ENCODE data around the gene UBE3C. TPM values are rescaled to one million over a fixed set of nuclear protein-coding genes. Genes with fewer than 3 reads are reported as not detected.
A peak's percentile ranks its signal among the peaks of the same experiment; 100 is the strongest.

The UBE3C gene
- total RNA-seq, 3 donors from 2014 or later (not counting 1 experiment from before 2014, with no cell fraction given), result 44.6 to 56.7 (median 55.5) TPM

DNA sequence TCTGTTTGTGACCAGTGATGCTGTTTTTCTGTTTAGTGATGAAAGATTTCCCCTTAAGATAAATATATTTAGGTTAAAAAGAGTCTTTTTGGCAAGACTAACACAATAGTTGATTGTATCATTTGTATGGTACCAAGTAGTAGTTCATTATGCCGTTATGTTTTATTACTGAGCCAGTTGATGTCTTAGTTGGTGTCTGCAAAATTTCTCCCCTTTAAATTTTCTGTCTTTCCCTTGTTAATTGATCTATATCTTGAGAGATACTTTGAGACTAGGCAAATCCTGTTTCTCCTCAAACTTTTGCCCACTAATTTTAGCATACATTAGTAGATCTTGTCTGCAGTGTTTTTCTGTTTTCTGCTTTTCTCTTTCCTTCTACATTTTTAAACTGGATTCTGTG is 21.7 kb downstream of the UBE3C start:
- peaks cover 47 to 52% of the 10 kb centered on the region in 2 donors for H3K4me1 Mint-ChIP-seq
- peaks cover 7% of the 10 kb centered on the region for H3K36me3 Mint-ChIP-seq
- WGBS (ENCODE audit: insufficient coverage), result 80% methylated on average over 1 of the region's 1 CpG

GRCh38 chr7:157165987-157166386 is 27.3 kb downstream of the UBE3C start:
- H3K27ac ChIP-seq (ENCODE audit: low read length), result no peak overlapping the region
- WGBS (ENCODE audit: insufficient coverage), result no CpG with 5 or more reads among the region's 1 CpG
- Mint-ChIP-seq H3K4me1 (peaks cover 20 to 23% of the 10 kb centered on the region in 2 donors), H3K27me3 (ENCODE audit: low read depth in 2 of 2) (no peaks in the 10 kb centered on the region), H3K9me3 (peaks cover 2 to 3% of the 10 kb centered on the region in 2 donors), H3K4me3 (no peak overlapping the region), H3K36me3 (peaks cover 24% of the 10 kb centered on the region), H3K27ac (peak overlapping the region; percentile 17 to 24)
- intact Hi-C loops (cut with micrococcal nuclease), result no loop called here
- H3K4me3 ChIP-seq (ENCODE audit: low read length), result no peak overlapping the region
- H3K9me3 ChIP-seq (ENCODE audit: control insufficient read depth, insufficient read depth, low read length), result peaks cover 2% of the 10 kb centered on the region
- no peak for DNase-seq
- H3K27me3 ChIP-seq (ENCODE audit: control insufficient read depth, insufficient read depth, low read length), result no peaks in the 10 kb centered on the region
- TF ChIP-seq CTCF (IDR thresholded peaks at IDR 0.05), result no peak
- no peaks in the 10 kb centered on the region for H3K4me1 ChIP-seq (ENCODE audit: control insufficient read depth, insufficient read depth, low read length)
- no peak for ATAC-seq
- peaks cover 28% of the 10 kb centered on the region for H3K36me3 ChIP-seq (ENCODE audit: control insufficient read depth, insufficient read depth, low read length)

More for the DNA sequence above, 21.7 kb downstream of the UBE3C start:
- H3K9me3 ChIP-seq (ENCODE audit: control insufficient read depth, insufficient read depth, low read length), result no peaks in the 10 kb centered on the region
- no peaks in the 10 kb centered on the region for H3K4me1 ChIP-seq (ENCODE audit: control insufficient read depth, insufficient read depth, low read length)
- DNase-seq (no peak), ATAC-seq (no peak)
- peaks cover 5% of the 10 kb centered on the region for H3K36me3 ChIP-seq (ENCODE audit: control insufficient read depth, insufficient read depth, low read length)
- H3K4me3 ChIP-seq (ENCODE audit: low read length), result no peak overlapping the region
- Mint-ChIP-seq H3K9me3 (no peaks in the 10 kb centered on the region), H3K27ac (no peak overlapping the region), H3K27me3 (ENCODE audit: low read depth in 2 of 2) (no peaks in the 10 kb centered on the region), H3K4me3 (no peak overlapping the region)
- intact Hi-C loops (cut with micrococcal nuclease), result no loop called here
- no peak overlapping the region for H3K27ac ChIP-seq (ENCODE audit: low read length)
- no peak for TF ChIP-seq CTCF (IDR thresholded peaks at IDR 0.05)
- no peaks in the 10 kb centered on the region for H3K27me3 ChIP-seq (ENCODE audit: control insufficient read depth, insufficient read depth, low read length)

- ATAC-seq (no peak), DNase-seq (no peak)
- Histone ChIP-seq H3K36me3 (ENCODE audit: control insufficient read depth, insufficient read depth, low read length) (peaks cover 39% of the 10 kb centered on the region), H3K4me3 (ENCODE audit: low read length) (no peak overlapping the region), H3K9me3 (ENCODE audit: control insufficient read depth, insufficient read depth, low read length) (peaks cover 2% of the 10 kb centered on the region), H3K4me1 (ENCODE audit: control insufficient read depth, insufficient read depth, low read length) (no peaks in the 10 kb centered on the region), H3K27ac (ENCODE audit: low read length) (no peak overlapping the region), H3K27me3 (ENCODE audit: control insufficient read depth, insufficient read depth, low read length) (no peaks in the 10 kb centered on the region)
- WGBS (ENCODE audit: insufficient coverage), result 89% methylated on average over 5 of the region's 5 CpGs
- Mint-ChIP-seq H3K9me3 (peaks cover 2 to 3% of the 10 kb centered on the region in 2 donors), H3K4me3 (no peak overlapping the region), H3K36me3 (peaks cover 24% of the 10 kb centered on the region), H3K27ac (peak overlapping the region in 1 of 2 donors; percentile 47), H3K27me3 (ENCODE audit: low read depth in 2 of 2) (no peaks in the 10 kb centered on the region), H3K4me1 (peaks cover 20% of the 10 kb centered on the region in 2 donors)
- no peak for TF ChIP-seq CTCF (IDR thresholded peaks at IDR 0.05)
- intact Hi-C loops (cut with micrococcal nuclease), result no loop called here
Observed at GRCh38 chr7:157168571-157168970, 29.8 kb downstream of the UBE3C start.

- TF ChIP-seq CTCF (IDR thresholded peaks at IDR 0.05), result no peak
- intact Hi-C loops (cut with micrococcal nuclease), result no loop called here
- H3K36me3 Mint-ChIP-seq, result no peaks in the 10 kb centered on the region
- H3K27me3 Mint-ChIP-seq (ENCODE audit: low read depth in 2 of 2), result no peaks in the 10 kb centered on the region
- DNase-seq (no peak), ATAC-seq (no peak)
- Histone ChIP-seq H3K36me3 (ENCODE audit: control insufficient read depth, insufficient read depth, low read length) (peaks cover 72% of the 10 kb centered on the region), H3K9me3 (ENCODE audit: control insufficient read depth, insufficient read depth, low read length) (no peaks in the 10 kb centered on the region), H3K27ac (ENCODE audit: low read length) (no peak overlapping the region), H3K4me3 (ENCODE audit: low read length) (no peak overlapping the region), H3K27me3 (ENCODE audit: control insufficient read depth, insufficient read depth, low read length) (no peaks in the 10 kb centered on the region), H3K4me1 (ENCODE audit: control insufficient read depth, insufficient read depth, low read length) (no peaks in the 10 kb centered on the region)
- WGBS (ENCODE audit: insufficient coverage), result 98% methylated on average over 4 of the region's 4 CpGs
- no peaks in the 10 kb centered on the region for H3K9me3 Mint-ChIP-seq
- no peak overlapping the region for H3K27ac Mint-ChIP-seq
- H3K4me3 Mint-ChIP-seq, result no peak overlapping the region
- H3K4me1 Mint-ChIP-seq, result no peaks in the 10 kb centered on the region
Observed at GRCh38 chr7:157176771-157177170, 38.0 kb downstream of the UBE3C start.

Measured in natural killer cell (primary cell).